Psoas muscle (tissue), 8 donors: Measurements from ENCODE around the gene COL15A1. TPM values are rescaled to one million over a fixed set of nuclear protein-coding genes. Genes with fewer than 3 reads are reported as not detected.

Experiments used
- ATAC-seq, 4 donors: fragments of 200-7000 bp; cut with Tn5 transposase; one replicate each; pipeline ENCODE4 v1.9.1; 2020; ENCODE audit warnings: moderate library complexity in 3 of 4, mild to moderate bottlenecking in 2 of 4
- DNase-seq, 2 donors: peaks; one replicate each; pipeline ENCODE4 v3.0.0-alpha.2; 2020
- H3K27ac ChIP-seq: fragments of 200-600 bp; one replicate; pipeline ENCODE4 v1.8.0; 2022
- H3K27me3 ChIP-seq, 3 donors: fragments of 200-600 bp in 1 of 3; one replicate each; pipeline versions ENCODE4 v1.6.1 to v1.8.0; 2013 to 2022; ENCODE audit warnings: low read length in 2 of 3, mild to moderate bottlenecking in 2 of 3, moderate library complexity in 1 of 3; ENCODE audit not compliant: insufficient read depth in 3 of 3
- H3K36me3 ChIP-seq, 2 donors: fragments of 200-600 bp in 1 of 2; one replicate each; pipeline versions ENCODE4 v1.6.1 to v1.8.0; 2013 to 2022; ENCODE audit warnings: low read depth in 1 of 2, mild to moderate bottlenecking in 1 of 2, moderate library complexity in 1 of 2; ENCODE audit not compliant: insufficient read depth in 1 of 2
- H3K4me1 ChIP-seq: fragments of 200-600 bp; one replicate; pipeline ENCODE4 v1.8.0; 2022
- H3K4me3 ChIP-seq: fragments of 200-600 bp; one replicate; pipeline ENCODE4 v1.8.0; 2022; ENCODE audit warnings: mild to moderate bottlenecking
- H3K9me3 ChIP-seq: fragments of 200-600 bp; one replicate; pipeline ENCODE4 v1.8.0; 2022
- WGBS, 3 donors: extraction: QIAGEN DNeasy Blood & Tissue Kit; methylation state at CpG; one replicate each; pipeline versions ENCODE4 v1.1.6 to v1.1.7; 2013; 5-methylcytosine and 5-hydroxymethylcytosine counted together
- intact Hi-C, 2 donors: fragments of 100-400 bp; cut with DNase I; formaldehyde crosslinking; loops; one replicate each; pipeline versions ENCODE4 v1.11.0 to v1.14.2; 2022
- polyA plus RNA-seq, 3 donors: library from polyadenylated mRNA; stranded (reverse); fragments of 200-250 nt; gene quantifications; one replicate each; pipeline ENCODE4 v1.2.3, GENCODE V29; 2013
- total RNA-seq, 4 donors: library from RNA; stranded (reverse); fragmentation: NEBNext Ultra II Directional in 2 of 4; extraction: Animal tissue kit (Norgen Biotek cat#: 25700) in 2 of 4; gene quantifications; one replicate each; pipeline versions ENCODE4 v1.2.1 to v1.2.4, GENCODE V29; 2021 to 2023
- TF ChIP-seq, protein P1 (sequence below): fragments of 200-600 bp; IDR thresholded peaks from one replicate; pipeline ENCODE4 v1.8.0; 2022; ENCODE audit warnings: antibody characterized with exemption
- donor health status: healthy with polysubstance abuse.
- donor health status: DM: no; HTN: no; CAD: no; lungs with moderate emphysema.
- donor health status: Bipolar disorder and iron deficiency.
- donor health status: healthy.
- donor health status: DM: yes; HTN: yes; CAD: no.
- donor health status: DM: no; HTN: no; CAD: no.
- donor health status: DM: no; HTN: no; CAD: no.
- donor health status: DM: yes; HTN: yes; CAD: no.

COL15A1 gene
- total and polyA plus RNA-seq, 7 donors: 2.9 to 34.7 (median 7.5) TPM

DNA sequence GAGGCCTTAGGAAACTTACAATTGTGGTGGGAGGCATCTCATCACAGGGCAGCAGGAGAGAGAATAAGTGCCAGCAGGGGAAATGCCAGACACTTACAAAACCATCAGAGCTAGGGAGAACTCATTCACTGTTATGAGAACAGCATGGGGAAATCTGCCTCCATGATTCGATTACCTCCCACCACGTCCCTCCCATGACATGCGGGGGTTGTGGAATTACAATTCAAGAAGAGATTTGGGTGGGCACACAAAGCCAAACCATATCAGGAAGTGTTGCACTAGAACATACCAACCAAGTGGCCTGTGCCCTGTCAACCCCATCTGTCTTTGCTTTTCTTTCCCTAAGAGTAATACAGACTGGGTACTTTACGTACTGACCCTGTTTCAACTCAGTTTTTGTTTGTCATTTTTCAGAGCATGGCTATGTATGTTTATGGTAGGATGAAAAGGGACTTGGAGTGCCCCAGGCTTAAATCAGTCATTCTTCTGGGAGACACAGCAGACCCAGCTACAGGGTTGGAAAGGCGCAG lies 102.9 kb downstream of the COL15A1 start:
- Histone ChIP-seq H3K36me3 (peaks cover 0 to 4% of the 10 kb centered on the region in 2 donors), H3K27ac (no peak overlapping the region), H3K9me3 (peaks cover 3% of the 10 kb centered on the region), H3K27me3 (peaks cover 0 to 2% (median 0%) of the 10 kb centered on the region in 3 donors), H3K4me1 (no peaks in the 10 kb centered on the region), H3K4me3 (no peak overlapping the region)
- TF ChIP-seq, protein P1, sequence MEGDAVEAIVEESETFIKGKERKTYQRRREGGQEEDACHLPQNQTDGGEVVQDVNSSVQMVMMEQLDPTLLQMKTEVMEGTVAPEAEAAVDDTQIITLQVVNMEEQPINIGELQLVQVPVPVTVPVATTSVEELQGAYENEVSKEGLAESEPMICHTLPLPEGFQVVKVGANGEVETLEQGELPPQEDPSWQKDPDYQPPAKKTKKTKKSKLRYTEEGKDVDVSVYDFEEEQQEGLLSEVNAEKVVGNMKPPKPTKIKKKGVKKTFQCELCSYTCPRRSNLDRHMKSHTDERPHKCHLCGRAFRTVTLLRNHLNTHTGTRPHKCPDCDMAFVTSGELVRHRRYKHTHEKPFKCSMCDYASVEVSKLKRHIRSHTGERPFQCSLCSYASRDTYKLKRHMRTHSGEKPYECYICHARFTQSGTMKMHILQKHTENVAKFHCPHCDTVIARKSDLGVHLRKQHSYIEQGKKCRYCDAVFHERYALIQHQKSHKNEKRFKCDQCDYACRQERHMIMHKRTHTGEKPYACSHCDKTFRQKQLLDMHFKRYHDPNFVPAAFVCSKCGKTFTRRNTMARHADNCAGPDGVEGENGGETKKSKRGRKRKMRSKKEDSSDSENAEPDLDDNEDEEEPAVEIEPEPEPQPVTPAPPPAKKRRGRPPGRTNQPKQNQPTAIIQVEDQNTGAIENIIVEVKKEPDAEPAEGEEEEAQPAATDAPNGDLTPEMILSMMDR: no peak
- no peak for DNase-seq
- intact Hi-C loops: no loop called here
- 88 to 93% (median 93%) methylated on average over 5 of the region's 5 CpGs for WGBS, 3 donors
- ATAC-seq: no peak

DNA sequence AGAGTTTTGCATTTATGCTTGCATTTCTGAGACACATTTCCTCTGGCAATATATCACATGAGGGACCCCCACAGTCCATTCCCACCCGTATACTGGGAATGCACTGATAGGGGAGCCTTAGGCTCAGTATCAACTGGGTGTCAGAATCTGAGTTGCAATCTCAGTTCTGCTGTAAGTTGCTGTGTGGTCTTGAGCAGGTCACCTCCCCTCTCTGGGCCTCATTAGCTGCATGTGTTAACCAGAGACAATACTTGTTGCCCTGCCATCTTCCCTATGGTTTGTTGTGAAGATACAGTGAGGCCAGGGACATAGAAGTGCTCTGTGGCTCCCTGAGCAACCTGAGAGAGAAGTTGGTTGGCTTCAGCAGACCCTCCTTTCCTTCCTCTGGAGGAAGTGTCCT lies 105.5 kb downstream of the COL15A1 start:
- Histone ChIP-seq H3K36me3 (peaks cover 4 to 9% of the 10 kb centered on the region in 2 donors), H3K27me3 (peaks cover 0 to 2% (median 0%) of the 10 kb centered on the region in 3 donors), H3K4me3 (no peak overlapping the region), H3K9me3 (peaks cover 3% of the 10 kb centered on the region), H3K4me1 (no peaks in the 10 kb centered on the region), H3K27ac (no peak overlapping the region)
- TF ChIP-seq, protein P1: no peak
- no peak for DNase-seq
- intact Hi-C loops: no loop called here
- no peak for ATAC-seq
- 72 to 80% (median 73%) methylated on average over 1 of the region's 1 CpG for WGBS, 3 donors

DNA sequence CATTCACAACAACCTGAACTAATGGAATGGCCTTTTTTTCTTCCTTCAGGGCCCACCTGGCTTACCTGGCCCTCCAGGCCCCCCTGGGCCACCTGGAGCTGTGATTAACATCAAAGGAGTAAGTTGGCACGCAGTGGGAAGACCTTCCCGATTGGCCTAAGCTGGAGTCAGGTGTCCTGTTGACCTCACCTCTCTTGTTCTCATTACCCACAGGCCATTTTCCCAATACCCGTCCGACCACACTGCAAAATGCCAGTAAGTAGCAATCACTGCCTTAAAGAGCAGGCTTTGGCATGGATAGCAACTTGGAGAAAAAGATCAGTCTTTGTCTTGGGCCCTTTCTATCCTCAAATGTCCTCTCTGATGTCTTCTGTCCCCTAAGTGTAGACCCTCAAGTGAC lies 105.9 kb downstream of the COL15A1 start:
- ATAC-seq: no peak
- intact Hi-C loops: no loop called here

DNA sequence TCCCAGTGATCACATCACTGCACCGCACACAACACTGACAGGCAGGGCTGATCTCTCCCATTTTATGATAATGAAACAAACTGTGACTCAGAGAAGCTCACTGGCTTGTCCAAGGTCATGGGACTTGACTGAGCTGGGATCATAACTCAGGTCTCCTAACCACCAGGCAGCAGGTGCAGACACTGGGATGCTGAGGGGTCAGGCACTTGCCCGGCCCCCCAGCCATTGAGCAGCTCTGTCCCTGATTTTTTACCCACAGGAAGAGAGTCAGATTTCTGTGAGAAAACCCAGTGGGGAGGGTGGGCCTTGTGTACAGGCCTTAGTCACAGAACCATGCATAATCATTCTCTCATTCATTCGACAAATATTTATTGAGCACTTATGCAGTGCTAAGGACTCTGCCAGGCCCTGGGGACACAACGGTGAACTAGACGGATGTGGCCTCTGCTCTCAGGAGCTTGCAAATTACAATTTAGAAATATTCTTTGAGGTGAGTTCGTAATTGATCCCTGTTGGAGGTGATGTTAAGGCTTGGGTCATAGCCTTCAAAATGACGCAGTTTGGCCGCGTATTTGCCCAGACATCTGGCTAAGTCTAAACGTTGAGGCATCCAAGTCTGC lies 106.7 kb downstream of the COL15A1 start:
- Histone ChIP-seq H3K4me1 (no peaks in the 10 kb centered on the region), H3K27ac (no peak overlapping the region), H3K27me3 (no peaks in the 10 kb centered on the region), H3K9me3 (no peaks in the 10 kb centered on the region), H3K4me3 (no peak overlapping the region), H3K36me3 (peaks cover 0 to 9% of the 10 kb centered on the region in 2 donors)
- 56 to 72% (median 60%) methylated on average over 10 of the region's 10 CpGs for WGBS, 3 donors
- DNase-seq (no peak), ATAC-seq (no peak)
- intact Hi-C loops: no loop called here
- TF ChIP-seq, protein P1: no peak

More for the DNA sequence above, 105.9 kb downstream of the COL15A1 start:
- Histone ChIP-seq H3K9me3 (no peaks in the 10 kb centered on the region), H3K4me1 (no peaks in the 10 kb centered on the region), H3K27ac (no peak overlapping the region), H3K4me3 (no peak overlapping the region), H3K27me3 (peaks cover 0 to 2% (median 0%) of the 10 kb centered on the region in 3 donors), H3K36me3 (peaks cover 3 to 9% of the 10 kb centered on the region in 2 donors)
- DNase-seq: no peak
- TF ChIP-seq, protein P1: no peak
- WGBS, 3 donors: 75 to 76% (median 75%) methylated on average over 4 of the region's 4 CpGs
